H1 (cell line): ENCODE results near the gene B9D1. TPM values are rescaled to one million over a fixed set of nuclear protein-coding genes. Genes with fewer than 3 reads are reported as not detected.
A peak's percentile ranks its signal among the peaks of the same experiment; 100 is the strongest.

Source experiments
- CTCF ChIA-PET: fragments of 300-600 bp; sonication (Branson Sonifier 250); formaldehyde crosslinking; loops from one replicate; lab custom pipeline; 2021; ENCODE audit not compliant: partially characterized antibody; lab: Charles Lee
- POLR2A ChIA-PET: fragments of 300-600 bp; sonication (Branson Sonifier 250); formaldehyde crosslinking; loops from one replicate; lab custom pipeline; 2021; ENCODE audit warnings: inconsistent platforms; ENCODE audit not compliant: partially characterized antibody; lab: Charles Lee
- DNase-seq, 2 experiments: peaks; one replicate each; pipeline versions ENCODE4 v3.0.0 to v3.0.0-alpha.2; 2010 to 2022; ENCODE audit warnings: low spot score in 2 of 2, low read depth in 1 of 2, mixed read lengths in 1 of 2
- FAIRE-seq: peaks from 2 replicates; lab custom pipeline; 2011; peaks lifted over from hg19 to GRCh38; lab: Jason Lieb, UNC
- H2AFZ ChIP-seq: 2 replicates; pipeline ENCODE4 v1.8.1; 2012; ENCODE audit warnings: low read length, inconsistent platforms
- H2AK5ac ChIP-seq: 2 replicates; pipeline ENCODE4 v1.6.1; 2013; ENCODE audit warnings: low read depth, low read length
- H2BK120ac ChIP-seq: replicated peaks from 2 replicates; pipeline ENCODE3; 2013; ENCODE audit warnings: low read depth, low read length, inconsistent platforms
- H2BK12ac ChIP-seq: 2 replicates; pipeline ENCODE4 v1.6.1; 2013; ENCODE audit warnings: low read depth, low read length
- H2BK15ac ChIP-seq: 2 replicates; pipeline ENCODE4 v1.6.1; 2013; ENCODE audit warnings: low read length
- H2BK20ac ChIP-seq: 2 replicates; pipeline ENCODE4 v1.6.1; 2013; ENCODE audit warnings: low read length
- H2BK5ac ChIP-seq: 2 replicates; pipeline ENCODE4 v1.6.1; 2013; ENCODE audit warnings: low read depth, low read length
- H3K14ac ChIP-seq: 2 replicates; pipeline ENCODE4 v1.6.1; 2013; ENCODE audit warnings: inconsistent platforms; ENCODE audit not compliant: insufficient read length
- H3K18ac ChIP-seq: 2 replicates; pipeline ENCODE4 v1.6.1; 2013; ENCODE audit warnings: low read length; ENCODE audit errors: extremely low read depth
- H3K23ac ChIP-seq: 2 replicates; pipeline ENCODE4 v1.6.1; 2013; ENCODE audit warnings: inconsistent platforms; ENCODE audit not compliant: insufficient read length
- H3K23me2 ChIP-seq: 2 replicates; pipeline ENCODE4 v1.6.1; 2013; ENCODE audit warnings: low read depth, low read length
- H3K27ac ChIP-seq: 2 replicates; pipeline ENCODE4 v1.6.1; 2011; ENCODE audit warnings: low read depth, low read length, inconsistent platforms
- H3K27me3 ChIP-seq, 4 experiments: replicated peaks in 1 of 4; 1 replicate in 1 of 4; 2 replicates in 3 of 4; pipeline versions ENCODE4 v1.6.1 to v1.8.1; 2011 to 2013; ENCODE audit warnings: low read length in 3 of 4, mild to moderate bottlenecking in 3 of 4, inconsistent platforms in 2 of 4, mixed read lengths in 2 of 4, moderate library complexity in 1 of 4; ENCODE audit not compliant: control insufficient read depth in 3 of 4, insufficient read depth in 3 of 4; ENCODE audit errors: extremely low read depth in 1 of 4
- H3K36me3 ChIP-seq, 4 experiments: 2 replicates each; pipeline versions ENCODE4 v1.6.1 to v1.8.1; 2011 to 2013; ENCODE audit warnings: mild to moderate bottlenecking in 4 of 4, low read length in 3 of 4, moderate library complexity in 2 of 4, control low read depth in 1 of 4, inconsistent platforms in 1 of 4; ENCODE audit not compliant: insufficient read depth in 4 of 4, control insufficient read depth in 2 of 4
- H3K4ac ChIP-seq: replicated peaks from 2 replicates; pipeline ENCODE3; 2013; ENCODE audit warnings: low read length, low read depth, mixed read lengths, inconsistent platforms; ENCODE audit not compliant: insufficient read length
- H3K4me1 ChIP-seq, 4 experiments: replicated peaks in 1 of 4; 1 replicate in 1 of 4; 2 replicates in 3 of 4; pipeline versions ENCODE4 v1.6.1 to v1.8.1; 2011 to 2013; ENCODE audit warnings: low read length in 3 of 4, inconsistent platforms in 2 of 4, mixed read lengths in 1 of 4; ENCODE audit not compliant: insufficient read depth in 4 of 4, control insufficient read depth in 3 of 4
- H3K4me2 ChIP-seq, 2 experiments: 2 replicates each; pipeline versions ENCODE4 v1.6.1 to v1.8.1; 2011 to 2013; ENCODE audit warnings: low read depth in 2 of 2, low read length in 2 of 2, control low read depth in 1 of 2, inconsistent platforms in 1 of 2, mild to moderate bottlenecking in 1 of 2; ENCODE audit not compliant: insufficient read depth in 1 of 2
- H3K4me3 ChIP-seq, 4 experiments: fragments of 200-600, 300-600 bp in 1 of 4; sonication (generic), shearing (Covaris generic), sonication (Bioruptor Twin) in 1 of 4; 2 replicates each; pipeline versions ENCODE4 v1.5.1 to v1.8.1; 2011 to 2016; ENCODE audit warnings: low read length in 4 of 4, low read depth in 3 of 4, control low read depth in 2 of 4, inconsistent platforms in 2 of 4, mild to moderate bottlenecking in 2 of 4, mixed read lengths in 1 of 4, moderate library complexity in 1 of 4; ENCODE audit not compliant: insufficient read depth in 2 of 4; ENCODE audit errors: extremely low read depth in 1 of 4
- H3K56ac ChIP-seq: replicated peaks from 2 replicates; pipeline ENCODE3; 2013; ENCODE audit warnings: low read depth, mild to moderate bottlenecking, mixed read lengths, low read length, inconsistent platforms; ENCODE audit not compliant: insufficient read length
- H3K79me1 ChIP-seq: 2 replicates; pipeline ENCODE4 v1.6.1; 2013; ENCODE audit warnings: low read depth, low read length, control low read depth
- H3K79me2 ChIP-seq, 2 experiments: 2 replicates each; pipeline versions ENCODE4 v1.6.1 to v1.8.1; 2012 to 2013; ENCODE audit warnings: low read length in 2 of 2, mild to moderate bottlenecking in 2 of 2, inconsistent platforms in 1 of 2; ENCODE audit not compliant: insufficient read depth in 2 of 2, control insufficient read depth in 1 of 2
- H3K9ac ChIP-seq, 4 experiments: replicated peaks in 1 of 4; 1 replicate in 1 of 4; 2 replicates in 3 of 4; pipeline versions ENCODE4 v1.6.1 to v1.8.1; 2011 to 2013; ENCODE audit warnings: low read depth in 3 of 4, low read length in 3 of 4, control low read depth in 2 of 4, mild to moderate bottlenecking in 2 of 4, moderate library complexity in 2 of 4, inconsistent platforms in 1 of 4; ENCODE audit errors: extremely low read depth in 1 of 4
- H3K9me3 ChIP-seq, 2 experiments: 2 replicates each; pipeline versions ENCODE4 v1.6.1 to v1.8.1; 2012 to 2013; ENCODE audit warnings: mild to moderate bottlenecking in 2 of 2, moderate library complexity in 2 of 2, control low read depth in 1 of 2, inconsistent platforms in 1 of 2, low read depth in 1 of 2, low read length in 1 of 2, mixed read lengths in 1 of 2; ENCODE audit not compliant: insufficient read depth in 2 of 2
- H4K20me1 ChIP-seq, 2 experiments: replicated peaks in 1 of 2; 2 replicates each; pipeline versions ENCODE3 to v1.8.1; 2011 to 2013; ENCODE audit warnings: inconsistent platforms in 2 of 2, low read length in 2 of 2, mild to moderate bottlenecking in 1 of 2; ENCODE audit not compliant: insufficient read depth in 2 of 2, control insufficient read depth in 1 of 2
- H4K5ac ChIP-seq: 2 replicates; pipeline ENCODE4 v1.6.1; 2013; ENCODE audit warnings: low read length, low read depth, mixed read lengths, inconsistent platforms; ENCODE audit not compliant: insufficient read length
- H4K8ac ChIP-seq: 2 replicates; pipeline ENCODE4 v1.8.0; 2013; ENCODE audit warnings: mild to moderate bottlenecking, moderate library complexity, low read length, inconsistent platforms; ENCODE audit not compliant: insufficient read depth; ENCODE audit errors: extremely low read depth
- H4K91ac ChIP-seq: replicated peaks from 2 replicates; pipeline ENCODE3; 2013; ENCODE audit warnings: low read length, mixed read lengths, inconsistent platforms; ENCODE audit not compliant: insufficient read length
- CREB1 ChIP-seq: IDR thresholded peaks from 2 replicates; pipeline ENCODE4 v1.6.1; 2012; ENCODE audit warnings: inconsistent platforms
- CTCF ChIP-seq, 3 experiments: IDR thresholded peaks; 1 replicate in 2 of 3; 2 replicates in 1 of 3; pipeline versions ENCODE4 v1.5.1 to v1.6.1; 2011; ENCODE audit warnings: low read length in 3 of 3, mild to moderate bottlenecking in 3 of 3, inconsistent platforms in 2 of 3, low read depth in 1 of 3, moderate library complexity in 1 of 3; ENCODE audit not compliant: insufficient read depth in 1 of 3; ENCODE audit errors: control extremely low read depth in 1 of 3
- MAX ChIP-seq: IDR thresholded peaks from 2 replicates; pipeline ENCODE4 v1.6.1; 2012; ENCODE audit warnings: inconsistent platforms
- POLR2AphosphoS5 ChIP-seq: IDR thresholded peaks from 2 replicates; pipeline ENCODE4 v1.6.1; 2011; ENCODE audit warnings: low read depth, low read length
- RAD21 ChIP-seq, 2 experiments: IDR thresholded peaks in 1 of 2; conservative IDR thresholded peaks in 1 of 2; 2 replicates each; pipeline ENCODE4 v1.6.1; 2011; ENCODE audit warnings: low read depth in 2 of 2, low read length in 2 of 2, improper control_type of control experiment in 1 of 2, inconsistent platforms in 1 of 2, mild to moderate bottlenecking in 1 of 2, moderate library complexity in 1 of 2
- YY1 ChIP-seq: IDR thresholded peaks from 2 replicates; pipeline ENCODE4 v1.6.1; 2011; ENCODE audit warnings: low read depth, mild to moderate bottlenecking, low read length
- WGBS, 2 experiments: shearing (Covaris generic) in 1 of 2; methylation state at CpG; one replicate each; pipeline versions ENCODE4 v1.1.6 to v1.1.7; 2013 to 2015; ENCODE audit warnings: low lambda C conversion rate in 2 of 2, mixed read lengths in 2 of 2, inconsistent platforms in 1 of 2, low coverage in 1 of 2, missing lambda C conversion rate in 1 of 2; ENCODE audit not compliant: insufficient replicate concordance in 2 of 2, insufficient coverage in 1 of 2, insufficient read length in 1 of 2; ENCODE audit errors: extremely low coverage in 1 of 2, missing lambda C conversion rate in 1 of 2; 5-methylcytosine and 5-hydroxymethylcytosine counted together
- polyA plus RNA-seq, 7 experiments: library from polyadenylated mRNA; depleted of rRNA in 3 of 7; stranded (reverse) in 5 of 7; unstranded in 2 of 7; fragments of >200 nt in 5 of 7; fragments of 200-250 nt in 2 of 7; gene quantifications; 1 replicate in 5 of 7; 2 replicates in 1 of 7; 4 replicates in 1 of 7; pipeline versions ENCODE4 v1.2.1 to v1.2.3, GENCODE V29; 2011 to 2013; ENCODE audit warnings: missing spikeins in 2 of 7, mixed read lengths in 2 of 7
- total RNA-seq: library from RNA; stranded (reverse); fragmentation: NEBNext Ultra II Directional; extraction: Animal tissue kit (Norgen Biotek cat#: 25700); gene quantifications from 2 replicates; pipeline ENCODE4 v1.2.1, GENCODE V29; 2021

The B9D1 gene
- total and polyA plus RNA-seq, 2 of the 8 experiments (the other 6 are each of a cell fraction or from before 2014, with no cell fraction given), result 24.6 to 65.7 TPM

- FAIRE-seq (no peak), DNase-seq (no peak)
- POLR2A ChIA-PET, result interaction anchor here (0.9 to 1.4 kb wide), 4 partner anchors 9 to 14 kb away, joined by 3 to 5 read pairs (median 4); no protein-coding TSS in a partner anchor
- Histone ChIP-seq H3K23me2 (no peaks in the 10 kb centered on the region), H2BK5ac (no peak overlapping the region), H4K20me1 (peaks cover 0 to 1% of the 10 kb centered on the region in 2 experiments), H2BK20ac (no peak overlapping the region), H3K9ac (no peak overlapping the region), H3K18ac (no peak overlapping the region), H2BK120ac (no peak overlapping the region), H2AK5ac (no peak overlapping the region), H4K8ac (peak overlapping the region; percentile 9; the same call in 1 of the 2 replicates), H2AFZ (no peak overlapping the region), H4K5ac (no peak overlapping the region), H3K23ac (no peak overlapping the region), H2BK15ac (no peak overlapping the region), H3K9me3 (no peaks in the 10 kb centered on the region), H3K79me1 (no peaks in the 10 kb centered on the region), H3K4ac (no peak overlapping the region), H3K4me3 (no peak overlapping the region), H3K56ac (no peak overlapping the region), H3K79me2 (no peaks in the 10 kb centered on the region), H3K4me1 (peaks cover 0 to 12% (median 8%) of the 10 kb centered on the region in 4 experiments), H4K91ac (no peak overlapping the region), H3K14ac (no peak overlapping the region)
- CTCF ChIA-PET, result interaction anchor here (0.8 to 9.8 kb wide), 7 partner anchors 10 to 419 kb away, joined by 3 to 70 read pairs (median 4); partner anchors contain the start of gene RNF112
- peak; percentile 43; the same call in 1 of the 2 replicates for TF ChIP-seq MAX
- peak in 1 of 2 experiments; percentile 34; a peak in 3 of 4 replicates for TF ChIP-seq RAD21 (IDR thresholded peaks at IDR 0.05 in 1 of 2, conservative IDR thresholded peaks at IDR 0.05 in 1 of 2; ENCODE audit: low read depth in 2 of 2, low read length in 2 of 2)
- no peak for TF ChIP-seq YY1
- no peak for TF ChIP-seq POLR2AphosphoS5
- TF ChIP-seq CTCF (IDR thresholded peaks at IDR 0.05; ENCODE audit: control extremely low read depth in 1 of 3, insufficient read depth in 1 of 3, low read depth in 1 of 3, low read length in 3 of 3), result peak; percentile 24 to 60 (median 46); a peak in 3 of 4 replicates
- no peak for TF ChIP-seq CREB1
- TF ChIP-seq, all 59 proteins: peak for 3
- Histone ChIP-seq H3K27me3 (no peaks in the 10 kb centered on the region), H3K36me3 (peaks cover 0 to 5% (median 2%) of the 10 kb centered on the region in 4 experiments; a peak in 2 of 8 replicates), H3K27ac (no peak overlapping the region), H3K4me2 (no peak overlapping the region), H2BK12ac (no peak overlapping the region)
- 88% methylated on average over 13 of the region's 13 CpGs; no CpG with 5 or more reads in 1 of the 2 experiments for WGBS, 2 experiments
Measured at GRCh38 chr17:19343671-19344151, 18.8 kb downstream of the B9D1 start.
